B cell (primary cell): ENCODE data around the gene SESTD1. TPM values are rescaled to one million over a fixed set of nuclear protein-coding genes. Genes with fewer than 3 reads are reported as not detected.

Experiments
- ATAC-seq: fragments of 200-7000 bp; cut with Tn5 transposase; one replicate; pipeline ENCODE4 v1.10.0; 2021; ENCODE audit warnings: low read depth, mild to moderate bottlenecking, moderate number of reproducible peaks, moderate library complexity
- CTCF ChIA-PET: fragments of 350-600 bp; sonication (Branson Sonifier 250); formaldehyde crosslinking; loops from one replicate; lab custom pipeline; 2021; ENCODE audit warnings: antibody characterized with exemption, inconsistent platforms; lab: Charles Lee
- POLR2A ChIA-PET: fragments of 350-600 bp; sonication (Branson Sonifier 250); formaldehyde crosslinking; loops from one replicate; lab custom pipeline; 2021; ENCODE audit warnings: antibody characterized with exemption; lab: Charles Lee
- DNase-seq: peaks from one replicate; pipeline ENCODE4 v3.0.0; 2013
- H2AFZ ChIP-seq: 2 replicates; pipeline ENCODE4 v1.6.1; 2012; ENCODE audit warnings: mild to moderate bottlenecking, low read depth, low read length; ENCODE audit not compliant: insufficient read depth, poor library complexity, severe bottlenecking
- H3K27ac ChIP-seq, 2 donors: 1 replicate in 1 of 2; 2 replicates in 1 of 2; pipeline ENCODE4 v1.5.1; 2012 to 2013; ENCODE audit warnings: low read length in 2 of 2, mild to moderate bottlenecking in 2 of 2, moderate library complexity in 1 of 2
- H3K27me3 ChIP-seq, 4 experiments: fragments of 200-600 bp in 1 of 4; sonication (generic) in 1 of 4; replicated peaks in 1 of 4; 1 replicate in 2 of 4; 2 replicates in 2 of 4; pipeline versions ENCODE4 v1.6.1 to v1.7.0; 2013 to 2016; ENCODE audit warnings: low read length in 3 of 4, mild to moderate bottlenecking in 2 of 4, mixed read lengths in 1 of 4, moderate library complexity in 1 of 4; ENCODE audit not compliant: insufficient read depth in 4 of 4, control insufficient read depth in 3 of 4; ENCODE audit errors: control extremely low read depth in 1 of 4
- H3K36me3 ChIP-seq, 2 experiments: replicated peaks in 1 of 2; 1 replicate in 1 of 2; 2 replicates in 1 of 2; pipeline versions ENCODE4 v1.6.1 to v1.7.1; 2013; ENCODE audit warnings: low read length in 1 of 2; ENCODE audit not compliant: insufficient read depth in 2 of 2, control insufficient read depth in 1 of 2; ENCODE audit errors: control extremely low read depth in 1 of 2, extremely low read depth in 1 of 2
- H3K4me1 ChIP-seq, 2 donors: fragments of 200-600 bp in 1 of 2; sonication (generic) in 1 of 2; 1 replicate in 1 of 2; 2 replicates in 1 of 2; pipeline versions ENCODE4 v1.5.1 to v1.6.1; 2013 to 2017; ENCODE audit warnings: low read length in 2 of 2; ENCODE audit not compliant: control insufficient read depth in 2 of 2, insufficient read depth in 2 of 2
- H3K4me2 ChIP-seq: replicated peaks from 2 replicates; pipeline ENCODE3; 2012; ENCODE audit warnings: mild to moderate bottlenecking, low read depth, low read length; ENCODE audit not compliant: poor library complexity, severe bottlenecking
- H3K4me3 ChIP-seq, 5 experiments: fragments of 200-600 bp in 1 of 5; sonication (generic) in 1 of 5; 1 replicate in 3 of 5; 2 replicates in 2 of 5; pipeline versions ENCODE4 v1.5.1 to v1.7.0; 2011 to 2016; ENCODE audit warnings: low read length in 4 of 5, mild to moderate bottlenecking in 4 of 5, low read depth in 2 of 5, control low read depth in 1 of 5, moderate library complexity in 1 of 5; ENCODE audit not compliant: insufficient read depth in 1 of 5; ENCODE audit errors: control extremely low read depth in 1 of 5, extremely low read depth in 1 of 5
- H3K79me2 ChIP-seq: fragments of 200-600 bp; sonication (generic); one replicate; pipeline ENCODE4 v1.6.0; 2016; ENCODE audit warnings: low read length; ENCODE audit not compliant: control insufficient read depth, insufficient read depth
- H3K9ac ChIP-seq: fragments of 200-600 bp; sonication (generic); 2 replicates; pipeline ENCODE4 v1.6.1; 2017; ENCODE audit warnings: mild to moderate bottlenecking, low read length, moderate library complexity
- H3K9me3 ChIP-seq, 3 donors: one replicate each; pipeline versions ENCODE4 v1.6.1 to v1.7.1; 2013; ENCODE audit warnings: low read length in 2 of 3; ENCODE audit not compliant: control insufficient read depth in 2 of 3, insufficient read depth in 1 of 3; ENCODE audit errors: control extremely low read depth in 1 of 3
- H4K20me1 ChIP-seq: 2 replicates; pipeline ENCODE4 v1.6.0; 2012; ENCODE audit warnings: mild to moderate bottlenecking, low read length; ENCODE audit not compliant: insufficient read depth, control insufficient read depth, poor library complexity, severe bottlenecking
- H3K27ac Mint-ChIP-seq: one replicate; pipeline ENCODE4 v1.8.0; 2021; ENCODE audit warnings: mixed read lengths
- H3K27me3 Mint-ChIP-seq: one replicate; pipeline ENCODE4 v1.8.0; 2021; ENCODE audit warnings: mixed read lengths
- H3K4me1 Mint-ChIP-seq: one replicate; pipeline ENCODE4 v1.8.0; 2021; ENCODE audit warnings: mixed read lengths
- H3K4me3 Mint-ChIP-seq: one replicate; pipeline ENCODE4 v1.8.0; 2021; ENCODE audit warnings: mixed read lengths
- H3K9me3 Mint-ChIP-seq: one replicate; pipeline ENCODE4 v1.8.0; 2022; ENCODE audit warnings: mixed read lengths; ENCODE audit not compliant: insufficient read depth
- CTCF ChIP-seq: fragments of 200-600 bp; IDR thresholded peaks from one replicate; pipeline ENCODE4 v1.8.0; 2022; ENCODE audit warnings: antibody characterized with exemption, mild to moderate bottlenecking
- EZH2 ChIP-seq: IDR thresholded peaks from 2 replicates; pipeline ENCODE4 v1.6.1; 2012; ENCODE audit warnings: borderline replicate concordance, low read depth, mild to moderate bottlenecking, moderate library complexity, low read length; ENCODE audit not compliant: insufficient read depth, poor library complexity, severe bottlenecking
- WGBS: methylation state at CpG from one replicate; pipeline ENCODE4 v1.1.5; 2013; ENCODE audit warnings: missing lambda C conversion rate; ENCODE audit not compliant: insufficient coverage; 5-methylcytosine and 5-hydroxymethylcytosine counted together
- intact Hi-C: fragments of 100-400 bp; cut with micrococcal nuclease; formaldehyde crosslinking; loops from one replicate; pipeline ENCODE4 v1.10.0; 2022
- polyA plus RNA-seq: library from polyadenylated mRNA; depleted of rRNA; stranded (reverse); fragments of >200 nt; gene quantifications from 2 replicates; pipeline ENCODE4 v1.2.3, GENCODE V29; 2012
- total RNA-seq, 2 donors: library from RNA; stranded (reverse); fragments of 120-200 nt in 1 of 2; gene quantifications; 1 replicate in 1 of 2; 2 replicates in 1 of 2; pipeline versions ENCODE4 v1.2.3 to v1.2.4, GENCODE V29; 2013 to 2022

Gene SESTD1
- total and polyA plus RNA-seq, 2 donors (not counting 1 experiment from before 2014, with no cell fraction given), result 52.0 to 66.1 TPM

DNA sequence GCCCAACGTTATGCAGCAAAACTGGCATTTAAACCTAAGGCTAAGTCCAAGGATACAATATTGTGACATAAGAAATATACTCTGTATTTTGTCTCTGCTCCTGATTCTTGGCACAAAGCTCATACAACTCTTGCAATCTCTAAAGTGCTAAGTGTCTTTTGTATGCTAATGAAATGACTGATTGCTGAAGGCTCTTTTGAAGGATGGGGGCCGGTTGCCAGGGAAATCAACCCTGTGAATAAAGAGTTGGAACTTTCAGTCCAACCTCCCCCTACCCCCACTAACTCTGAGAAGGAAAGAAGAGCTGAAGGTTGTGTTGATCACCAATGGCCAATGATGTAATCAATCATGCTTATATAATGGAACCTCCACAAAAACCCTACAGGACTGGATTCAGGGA lies 40.3 kb downstream of the SESTD1 start:
- H3K4me2 ChIP-seq, result no peak overlapping the region
- Mint-ChIP-seq H3K27ac (peak overlapping the region; percentile 68), H3K4me3 (no peak overlapping the region), H3K4me1 (peaks cover 70% of the 10 kb centered on the region), H3K27me3 (no peaks in the 10 kb centered on the region), H3K9me3 (no peaks in the 10 kb centered on the region)
- peak; percentile 1 for DNase-seq
- H3K79me2 ChIP-seq, result peaks cover 91% of the 10 kb centered on the region
- TF ChIP-seq CTCF, result no peak
- TF ChIP-seq EZH2, result no peak
- H3K9ac ChIP-seq, result no peak overlapping the region
- ATAC-seq, result no peak
- WGBS, result no CpG with 5 or more reads among the region's 2 CpGs
- no peak overlapping the region for H3K4me3 ChIP-seq
- no peak overlapping the region for H2AFZ ChIP-seq
- H3K9me3 ChIP-seq, result peaks cover 0 to 4% (median 0%) of the 10 kb centered on the region in 3 donors
- POLR2A ChIA-PET, result no interaction called here
- H3K27me3 ChIP-seq, result no peaks in the 10 kb centered on the region
- H4K20me1 ChIP-seq, result peaks cover 53% of the 10 kb centered on the region
- H3K27ac ChIP-seq, result peak overlapping the region in 1 of 2 donors; percentile 51
- intact Hi-C loops, result no loop called here
- peaks cover 0 to 8% of the 10 kb centered on the region in 2 experiments for H3K36me3 ChIP-seq
- CTCF ChIA-PET, result interaction anchor here (0.6 kb wide), 1 partner anchor 433 kb away, joined by 4 read pairs; no protein-coding TSS in a partner anchor
- H3K4me1 ChIP-seq, result peaks cover 12 to 34% of the 10 kb centered on the region in 2 donors

DNA sequence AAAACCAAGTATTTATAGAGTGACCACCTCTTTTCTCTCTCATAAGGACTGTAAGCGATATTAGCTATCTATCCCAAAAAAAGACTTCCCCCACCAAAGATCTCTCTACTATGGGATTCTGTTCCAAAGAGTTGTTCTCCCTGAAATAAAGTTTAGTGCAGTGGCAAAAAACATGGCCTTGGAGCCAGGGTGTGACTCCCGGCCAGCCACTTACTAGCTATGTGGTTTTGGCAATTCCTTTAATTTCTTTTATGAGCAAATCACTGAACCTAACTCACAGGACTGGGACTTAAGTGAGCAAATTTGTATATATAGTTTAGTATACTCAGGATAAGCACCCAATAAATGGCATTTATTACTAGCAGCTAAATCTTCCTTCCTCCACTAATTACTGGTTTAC lies 42.6 kb downstream of the SESTD1 start:
- Histone ChIP-seq H3K4me2 (no peak overlapping the region), H3K27me3 (no peaks in the 10 kb centered on the region), H3K9ac (no peak overlapping the region), H3K4me1 (peaks cover 12 to 37% of the 10 kb centered on the region in 2 donors), H3K9me3 (peaks cover 0 to 4% (median 0%) of the 10 kb centered on the region in 3 donors), H3K36me3 (no peaks in the 10 kb centered on the region), H3K79me2 (peaks cover 87% of the 10 kb centered on the region), H3K4me3 (no peak overlapping the region), H2AFZ (no peak overlapping the region), H4K20me1 (peaks cover 53% of the 10 kb centered on the region), H3K27ac (peak overlapping the region in 1 of 2 donors; percentile 33)
- POLR2A ChIA-PET, result no interaction called here
- Mint-ChIP-seq H3K4me3 (no peak overlapping the region), H3K9me3 (no peaks in the 10 kb centered on the region), H3K27ac (peak overlapping the region; percentile 17), H3K4me1 (peaks cover 61% of the 10 kb centered on the region), H3K27me3 (no peaks in the 10 kb centered on the region)
- WGBS, result no CpG with 5 or more reads among the region's 2 CpGs
- no peak for TF ChIP-seq EZH2
- TF ChIP-seq CTCF, result no peak
- peak; percentile 1 for DNase-seq
- CTCF ChIA-PET, result interaction anchor here (0.7 to 1.2 kb wide), 4 partner anchors 15 to 222 kb away, joined by 3 to 4 read pairs (median 4); no protein-coding TSS in a partner anchor
- intact Hi-C loops, result no loop called here
- no peak for ATAC-seq
